ENCODE data around the gene UROC1. TPM values are rescaled to one million over a fixed set of nuclear protein-coding genes. Genes with fewer than 3 reads are reported as not detected.

Gene UROC1
- total and polyA plus RNA-seq, 3 donors from 2014 or later, result 0.25 to 1.0 (median 0.34) TPM

DNA sequence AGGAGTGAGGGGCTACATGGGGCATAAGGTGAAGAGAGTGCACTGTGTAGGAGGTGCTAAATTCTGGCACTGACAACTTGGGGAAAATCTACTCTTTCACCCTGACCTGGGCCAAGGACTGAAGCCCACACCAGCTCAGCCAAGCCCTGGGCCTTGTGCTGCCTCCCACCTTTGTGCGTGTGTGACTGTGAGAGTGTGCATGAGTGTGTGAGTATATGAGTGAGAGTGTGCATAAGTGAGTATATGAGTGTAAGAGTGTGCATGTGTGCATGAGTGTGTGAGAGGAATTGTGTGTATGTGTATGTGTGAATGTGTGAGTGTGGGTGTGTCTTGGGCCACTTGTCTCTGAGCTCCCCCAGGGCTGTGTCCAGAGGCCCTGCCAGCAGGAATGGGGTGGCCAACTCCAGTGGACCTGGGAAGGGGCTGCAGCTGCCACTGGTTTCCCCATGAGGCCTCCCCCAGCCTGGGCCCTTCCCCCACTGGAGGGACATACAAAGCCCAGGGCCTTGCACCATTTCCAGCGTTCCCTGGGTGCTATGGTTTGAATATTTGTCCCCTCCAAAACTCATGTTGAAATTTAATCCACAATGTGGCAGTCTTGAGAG lies 26.0 kb upstream of the UROC1 start:
- peak; percentile 7 for DNase-seq
- WGBS, 2 donors, result 88 to 100% methylated on average over 1 to 2 of the region's 2 CpGs
- Histone ChIP-seq H3K4me1 (no peaks in the 10 kb centered on the region), H3K9me3 (no peaks in the 10 kb centered on the region), H3K4me3 (no peak overlapping the region), H3K27me3 (no peaks in the 10 kb centered on the region), H3K27ac (no peak overlapping the region), H3K36me3 (ENCODE audit: low read depth, missing control alignments) (no peaks in the 10 kb centered on the region)
- intact Hi-C loops (cut with DNase I; ENCODE audit: low total_unique reads), result no loop called here
- no peak for TF ChIP-seq POLR2A (IDR thresholded peaks at IDR 0.05)
- TF ChIP-seq, protein P1, sequence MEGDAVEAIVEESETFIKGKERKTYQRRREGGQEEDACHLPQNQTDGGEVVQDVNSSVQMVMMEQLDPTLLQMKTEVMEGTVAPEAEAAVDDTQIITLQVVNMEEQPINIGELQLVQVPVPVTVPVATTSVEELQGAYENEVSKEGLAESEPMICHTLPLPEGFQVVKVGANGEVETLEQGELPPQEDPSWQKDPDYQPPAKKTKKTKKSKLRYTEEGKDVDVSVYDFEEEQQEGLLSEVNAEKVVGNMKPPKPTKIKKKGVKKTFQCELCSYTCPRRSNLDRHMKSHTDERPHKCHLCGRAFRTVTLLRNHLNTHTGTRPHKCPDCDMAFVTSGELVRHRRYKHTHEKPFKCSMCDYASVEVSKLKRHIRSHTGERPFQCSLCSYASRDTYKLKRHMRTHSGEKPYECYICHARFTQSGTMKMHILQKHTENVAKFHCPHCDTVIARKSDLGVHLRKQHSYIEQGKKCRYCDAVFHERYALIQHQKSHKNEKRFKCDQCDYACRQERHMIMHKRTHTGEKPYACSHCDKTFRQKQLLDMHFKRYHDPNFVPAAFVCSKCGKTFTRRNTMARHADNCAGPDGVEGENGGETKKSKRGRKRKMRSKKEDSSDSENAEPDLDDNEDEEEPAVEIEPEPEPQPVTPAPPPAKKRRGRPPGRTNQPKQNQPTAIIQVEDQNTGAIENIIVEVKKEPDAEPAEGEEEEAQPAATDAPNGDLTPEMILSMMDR (IDR thresholded peaks at IDR 0.05), result no peak

DNA sequence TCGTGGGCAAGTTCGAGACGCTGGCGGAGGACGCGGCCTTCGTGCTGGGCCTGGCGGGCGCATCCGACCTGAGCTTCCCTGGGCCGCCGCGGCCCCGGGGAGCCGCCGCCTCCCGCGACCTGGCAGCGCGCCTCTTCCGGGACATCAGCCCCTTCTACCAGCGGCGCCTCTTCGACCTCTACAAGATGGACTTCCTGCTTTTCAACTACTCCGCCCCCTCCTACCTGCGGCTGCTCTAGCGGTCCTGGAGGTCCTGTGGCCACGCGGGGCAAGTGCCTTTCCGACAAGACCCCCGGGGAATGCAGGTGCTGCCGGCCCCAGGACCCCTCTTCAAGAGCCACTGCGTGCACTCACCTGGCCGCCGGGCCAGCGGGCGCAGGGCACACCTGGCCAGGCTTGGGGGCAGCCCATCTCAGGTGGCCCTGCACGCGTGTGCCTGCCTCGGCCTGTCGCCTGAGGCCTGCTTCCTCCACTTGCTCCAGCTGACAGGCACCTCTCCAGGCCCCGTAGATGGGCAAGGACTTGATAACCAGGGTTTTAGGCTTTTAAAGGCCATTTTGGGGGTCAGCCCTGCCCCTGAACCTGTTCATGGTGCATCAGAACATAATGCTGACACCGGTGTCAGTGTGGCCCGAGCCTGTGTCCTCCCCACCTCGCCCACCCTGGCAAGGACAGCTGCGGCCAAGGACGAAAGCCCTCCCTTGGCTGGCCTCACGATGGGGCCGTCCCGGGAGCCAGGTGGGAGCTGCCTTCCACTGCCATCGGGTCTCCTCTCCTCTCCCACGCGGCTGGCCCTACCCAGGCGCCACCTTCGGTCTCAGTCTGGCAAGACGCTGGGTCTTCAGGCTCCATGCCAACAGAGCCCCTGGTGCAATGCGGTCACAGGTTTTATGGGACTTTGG lies 25.0 kb upstream of the UROC1 start:
- Histone ChIP-seq H3K4me1 (no peaks in the 10 kb centered on the region), H3K4me3 (peak overlapping the region; percentile 34 to 43), H3K9me3 (no peaks in the 10 kb centered on the region), H3K27ac (no peak overlapping the region), H3K36me3 (ENCODE audit: low read depth, missing control alignments) (no peaks in the 10 kb centered on the region), H3K27me3 (no peaks in the 10 kb centered on the region)
- intact Hi-C loops (cut with DNase I; ENCODE audit: low total_unique reads), result no loop called here
- peak; percentile 13 for DNase-seq
- no peak for TF ChIP-seq POLR2A (IDR thresholded peaks at IDR 0.05)
- TF ChIP-seq, protein P1 (IDR thresholded peaks at IDR 0.05), result no peak
- WGBS, 2 donors, result 57% methylated on average over 27 to 56 of the region's 57 CpGs

DNA sequence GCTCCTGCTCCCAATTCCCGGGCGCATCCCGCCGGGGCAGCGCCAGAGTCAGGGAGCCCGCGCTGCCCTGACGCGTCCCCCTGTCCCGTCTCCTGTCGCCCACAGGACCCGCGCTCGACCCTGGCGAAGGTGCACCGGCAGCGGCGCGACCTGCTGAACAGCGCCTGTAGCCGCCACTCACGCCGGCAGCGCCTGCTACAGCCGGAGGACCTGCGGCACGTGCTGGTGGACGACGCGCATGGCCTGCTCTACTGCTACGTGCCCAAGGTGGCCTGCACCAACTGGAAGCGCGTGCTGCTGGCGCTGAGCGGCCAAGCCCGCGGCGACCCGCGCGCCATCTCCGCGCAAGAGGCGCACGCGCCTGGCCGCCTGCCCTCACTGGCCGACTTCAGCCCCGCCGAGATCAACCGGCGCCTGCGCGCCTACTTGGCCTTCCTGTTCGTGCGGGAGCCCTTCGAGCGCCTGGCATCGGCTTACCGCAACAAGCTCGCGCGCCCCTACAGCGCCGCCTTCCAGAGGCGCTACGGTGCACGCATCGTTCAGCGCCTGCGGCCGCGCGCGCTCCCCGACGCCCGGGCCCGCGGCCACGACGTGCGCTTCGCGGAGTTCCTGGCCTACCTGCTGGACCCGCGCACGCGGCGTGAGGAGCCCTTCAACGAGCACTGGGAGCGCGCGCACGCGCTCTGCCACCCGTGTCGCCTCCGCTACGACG lies 24.2 kb upstream of the UROC1 start:
- Histone ChIP-seq H3K27ac (no peak overlapping the region), H3K36me3 (ENCODE audit: low read depth, missing control alignments) (no peaks in the 10 kb centered on the region), H3K4me3 (peak overlapping the region; percentile 34 to 43), H3K4me1 (no peaks in the 10 kb centered on the region), H3K9me3 (no peaks in the 10 kb centered on the region), H3K27me3 (no peaks in the 10 kb centered on the region)
- peak; percentile 51 for DNase-seq
- intact Hi-C loops (cut with DNase I; ENCODE audit: low total_unique reads), result no loop called here
- TF ChIP-seq, protein P1 (IDR thresholded peaks at IDR 0.05), result no peak
- TF ChIP-seq POLR2A (IDR thresholded peaks at IDR 0.05), result no peak
- 44 to 61% methylated on average over 10 to 91 of the region's 101 CpGs for WGBS, 2 donors

DNA sequence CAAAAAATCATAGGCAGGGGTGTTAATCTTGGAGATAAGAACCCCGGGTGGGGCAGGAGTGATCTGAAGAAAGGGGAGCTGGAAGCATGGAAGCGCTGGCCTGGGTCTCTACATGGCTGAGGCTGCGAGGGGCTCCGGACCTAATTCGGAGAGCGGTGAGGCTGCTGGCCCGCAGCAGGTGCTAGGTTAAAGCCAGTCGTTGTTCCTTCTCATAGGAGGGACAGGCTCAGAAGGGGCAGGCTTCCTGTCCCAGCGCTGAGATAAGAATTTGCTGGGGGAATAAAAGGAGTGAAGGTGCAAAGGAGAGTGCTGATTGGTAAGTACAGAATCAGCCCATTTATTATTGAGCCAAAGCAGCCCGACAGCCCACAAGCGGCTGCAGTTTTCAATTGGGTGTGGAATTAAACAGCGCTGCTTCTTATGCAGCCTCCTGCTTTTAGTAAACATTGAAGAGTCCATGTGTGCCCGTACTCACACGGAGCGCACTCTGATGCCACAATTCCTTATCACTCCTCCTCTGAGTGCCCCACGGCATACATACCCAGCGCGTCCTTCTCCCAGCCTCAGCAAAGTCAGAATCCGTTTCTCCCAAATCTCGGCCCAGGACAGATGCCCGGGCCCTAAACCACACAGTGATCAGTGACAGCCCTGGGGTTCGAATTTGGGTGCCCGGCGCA lies 23.5 kb upstream of the UROC1 start:
- WGBS, 2 donors, result 41 to 55% methylated on average over 21 to 22 of the region's 24 CpGs
- Histone ChIP-seq H3K27ac (no peak overlapping the region), H3K36me3 (ENCODE audit: low read depth, missing control alignments) (no peaks in the 10 kb centered on the region), H3K27me3 (no peaks in the 10 kb centered on the region), H3K9me3 (no peaks in the 10 kb centered on the region), H3K4me3 (peak overlapping the region in 1 of 2 donors; percentile 43), H3K4me1 (no peaks in the 10 kb centered on the region)
- TF ChIP-seq, protein P1 (IDR thresholded peaks at IDR 0.05), result no peak
- no peak for TF ChIP-seq POLR2A (IDR thresholded peaks at IDR 0.05)
- peak; percentile 12 for DNase-seq
- intact Hi-C loops (cut with DNase I; ENCODE audit: low total_unique reads), result no loop called here

All from testis (tissue), 3 donors.